Testis (tissue), 3 donors: ENCODE results near the gene KCNN4. TPM values are rescaled to one million over a fixed set of nuclear protein-coding genes. Genes with fewer than 3 reads are reported as not detected.
"Not testable (repeated sequence)": the region's sequence is repeated elsewhere in the genome, so short reads cannot be mapped to it uniquely, and the experiment has no call there.

Experiments used
- DNase-seq: peaks from one replicate; pipeline ENCODE4 v3.0.0-alpha.2; 2019
- H3K27ac ChIP-seq, 2 donors: fragments of 200-600 bp; sonication (generic); one replicate each; pipeline ENCODE4 v1.5.1; 2019
- H3K27me3 ChIP-seq: fragments of 200-600 bp; sonication (generic); one replicate; pipeline ENCODE4 v1.5.1; 2019
- H3K36me3 ChIP-seq: fragments of 200-600 bp; sonication (generic); one replicate; pipeline ENCODE4 v1.5.1; 2017; ENCODE audit warnings: low read depth; ENCODE audit errors: missing control alignments
- H3K4me1 ChIP-seq: fragments of 200-600 bp; sonication (generic); one replicate; pipeline ENCODE4 v1.5.1; 2019
- H3K4me3 ChIP-seq, 2 donors: fragments of 200-600 bp; sonication (generic); one replicate each; pipeline ENCODE4 v1.5.1; 2017 to 2019
- H3K9me3 ChIP-seq: fragments of 200-600 bp; sonication (generic); one replicate; pipeline ENCODE4 v1.5.1; 2017
- CTCF ChIP-seq, 3 experiments: fragments of 450-650 bp in 2 of 3; fragments of 200-600 bp in 1 of 3; sonication (generic) in 1 of 3; IDR thresholded peaks; one replicate each; pipeline ENCODE4 v1.5.1; 2016 to 2019; ENCODE audit warnings: antibody characterized with exemption in 3 of 3, mild to moderate bottlenecking in 2 of 3, moderate library complexity in 1 of 3
- POLR2A ChIP-seq: fragments of 450-650 bp; IDR thresholded peaks from one replicate; pipeline ENCODE4 v1.6.1; 2017; ENCODE audit warnings: antibody characterized with exemption, mild to moderate bottlenecking, moderate library complexity
- WGBS, 2 donors: methylation state at CpG; one replicate each; pipeline ENCODE4 v1.1.5; 2018; 5-methylcytosine and 5-hydroxymethylcytosine counted together
- intact Hi-C: fragments of 100-400 bp; cut with DNase I; formaldehyde crosslinking; loops from one replicate; pipeline ENCODE4 v1.15.1; 2023; ENCODE audit warnings: low total_unique reads
- polyA plus RNA-seq: library from polyadenylated mRNA; stranded (reverse); fragments of 350-450 nt; fragmentation: Illumina TruSeq; extraction: RNeasy Lipid Tissue Mini Kit (QIAGEN cat#74804); gene quantifications from one replicate; pipeline ENCODE4 v1.2.3, GENCODE V29; 2014; ENCODE audit warnings: low read depth, low replicate concordance; ENCODE audit not compliant: insufficient read depth
- total RNA-seq, 2 donors: library from RNA; depleted of rRNA; stranded (reverse); fragments of >200 nt; gene quantifications; one replicate each; pipeline ENCODE4 v1.2.3, GENCODE V29; 2016

The KCNN4 gene
- total and polyA plus RNA-seq, 3 donors from 2014 or later = 2.3 to 4.6 (median 4.1) TPM

GRCh38 chr19:43812259-43812658 is 31.5 kb upstream of the KCNN4 start:
- intact Hi-C loops = no loop called here
- DNase-seq = no peak
- TF ChIP-seq CTCF (IDR thresholded peaks at IDR 0.05) (no peak), POLR2A (no peak)
- H3K4me3 ChIP-seq = no peak overlapping the region
- 59% methylated on average over 1 of the region's 1 CpG for WGBS, 2 donors
- H3K9me3 ChIP-seq = no peaks in the 10 kb centered on the region
- no peaks in the 10 kb centered on the region for H3K4me1 ChIP-seq
- no peaks in the 10 kb centered on the region for H3K36me3 ChIP-seq
- H3K27ac ChIP-seq = no peak overlapping the region
- no peaks in the 10 kb centered on the region for H3K27me3 ChIP-seq

- intact Hi-C loops = no loop called here
- no peak for TF ChIP-seq CTCF (IDR thresholded peaks at IDR 0.05)
- no peak for TF ChIP-seq POLR2A
- Histone ChIP-seq H3K36me3 (no peaks in the 10 kb centered on the region), H3K4me3 (no peak overlapping the region), H3K9me3 (no peaks in the 10 kb centered on the region), H3K4me1 (no peaks in the 10 kb centered on the region), H3K27me3 (no peaks in the 10 kb centered on the region), H3K27ac (no peak overlapping the region)
- no peak for DNase-seq
- 56 to 75% methylated on average over 1 of the region's 1 CpG for WGBS, 2 donors
Observed at GRCh38 chr19:43811837-43812236, 31.1 kb upstream of the KCNN4 start.

- Histone ChIP-seq H3K4me3 (no peak overlapping the region), H3K36me3 (no peaks in the 10 kb centered on the region), H3K27me3 (no peaks in the 10 kb centered on the region), H3K4me1 (no peaks in the 10 kb centered on the region), H3K9me3 (no peaks in the 10 kb centered on the region), H3K27ac (no peak overlapping the region)
- no peak for TF ChIP-seq POLR2A
- peak in 2 of 3 experiments; percentile 27 for TF ChIP-seq CTCF (IDR thresholded peaks at IDR 0.05)
- 46 to 54% methylated on average over 8 of the region's 8 CpGs for WGBS, 2 donors
- no peak for DNase-seq
- intact Hi-C loops = no loop called here
Observed at GRCh38 chr19:43809762-43810696, 29.3 kb upstream of the KCNN4 start.

GRCh38 chr19:43807651-43808050 is 26.9 kb upstream of the KCNN4 start:
- H3K9me3 ChIP-seq = no peaks in the 10 kb centered on the region
- TF ChIP-seq CTCF (IDR thresholded peaks at IDR 0.05) (no peak), POLR2A (no peak)
- no peak overlapping the region for H3K27ac ChIP-seq
- H3K27me3 ChIP-seq = no peaks in the 10 kb centered on the region
- no peaks in the 10 kb centered on the region for H3K4me1 ChIP-seq
- no peak overlapping the region for H3K4me3 ChIP-seq
- DNase-seq = no peak
- no peaks in the 10 kb centered on the region for H3K36me3 ChIP-seq
- intact Hi-C loops = no loop called here

GRCh38 chr19:43806848-43807247 is 26.1 kb upstream of the KCNN4 start:
- H3K9me3 ChIP-seq = no peaks in the 10 kb centered on the region
- H3K4me1 ChIP-seq = no peaks in the 10 kb centered on the region
- 68 to 83% methylated on average over 5 of the region's 5 CpGs for WGBS, 2 donors
- intact Hi-C loops = no loop called here
- no peaks in the 10 kb centered on the region for H3K27me3 ChIP-seq
- no peak for DNase-seq
- no peak for TF ChIP-seq POLR2A
- TF ChIP-seq CTCF (IDR thresholded peaks at IDR 0.05) = no peak
- no peak overlapping the region for H3K27ac ChIP-seq
- H3K4me3 ChIP-seq = no peak overlapping the region
- no peaks in the 10 kb centered on the region for H3K36me3 ChIP-seq

- H3K27ac ChIP-seq = not testable (repeated sequence)
Observed at GRCh38 chr19:43806401-43806800, 25.6 kb upstream of the KCNN4 start.

More at GRCh38 chr19:43806401-43806800, 25.6 kb upstream of the KCNN4 start:
- H3K27me3 ChIP-seq, intact Hi-C loops, H3K9me3 ChIP-seq, DNase-seq, H3K36me3 ChIP-seq, H3K4me1 ChIP-seq, H3K4me3 ChIP-seq: not testable (repeated sequence)
- WGBS, 2 donors = 87 to 92% methylated on average over 7 of the region's 7 CpGs
